NCI-H187 (cell line): ENCODE measurements around the gene NAMPT.

Experiments
- DNase-seq, 2 experiments: peaks; one replicate each; lab custom pipeline; 2025; lab: John Stamatoyannopoulos, UW

The NAMPT gene

GRCh38 chr7:106273009-106273668 lies 11.6 kb downstream of the NAMPT start:
- DNase-seq: no peak

- no peak for DNase-seq
Observed at GRCh38 chr7:106270122-106270977, 14.4 kb downstream of the NAMPT start.

- no peak for DNase-seq
Observed at GRCh38 chr7:106269254-106269961, 15.4 kb downstream of the NAMPT start.

- no peak for DNase-seq
Observed at GRCh38 chr7:106265133-106265532, 19.6 kb downstream of the NAMPT start.

GRCh38 chr7:106262221-106262881 lies 22.4 kb downstream of the NAMPT start:
- DNase-seq: no peak

- no peak for DNase-seq
Observed at GRCh38 chr7:106260136-106260561, 24.6 kb downstream of the NAMPT start.

- no peak for DNase-seq
Observed at GRCh38 chr7:106258789-106259188, 26.0 kb downstream of the NAMPT start.

GRCh38 chr7:106257752-106258151 lies 27.0 kb downstream of the NAMPT start:
- DNase-seq: peak in 1 of 2 experiments; percentile 18

GRCh38 chr7:106256144-106256543 lies 28.6 kb downstream of the NAMPT start:
- DNase-seq: no peak

- DNase-seq: no peak
Observed at GRCh38 chr7:106255246-106255645, 29.5 kb downstream of the NAMPT start.

GRCh38 chr7:106254525-106255116 lies 30.2 kb downstream of the NAMPT start:
- DNase-seq: no peak

- DNase-seq: no peak
Observed at GRCh38 chr7:106252568-106252967, 32.2 kb downstream of the NAMPT start.

GRCh38 chr7:106249488-106249887 lies 35.3 kb downstream of the NAMPT start:
- no peak for DNase-seq

- no peak for DNase-seq
Observed at GRCh38 chr7:106248600-106248999, 36.2 kb downstream of the NAMPT start.

GRCh38 chr7:106247841-106248240 lies 36.9 kb downstream of the NAMPT start:
- DNase-seq: no peak

GRCh38 chr7:106246902-106247711 lies 37.7 kb downstream of the NAMPT start:
- DNase-seq: no peak

GRCh38 chr7:106243893-106244292 lies 40.9 kb downstream of the NAMPT start:
- no peak for DNase-seq

- no peak for DNase-seq
Observed at GRCh38 chr7:106239406-106239805, 45.4 kb downstream of the NAMPT start.

- no peak for DNase-seq
Observed at GRCh38 chr7:106238830-106239229, 46.0 kb downstream of the NAMPT start.

- DNase-seq: no peak
Observed at GRCh38 chr7:106236065-106236464, 48.7 kb downstream of the NAMPT start.

GRCh38 chr7:106234425-106234824 lies 50.4 kb downstream of the NAMPT start:
- DNase-seq: no peak
